ENCODE results near the gene GFPT1. TPM values are rescaled to one million over a fixed set of nuclear protein-coding genes. Genes with fewer than 3 reads are reported as not detected.

The GFPT1 gene
- total and polyA plus RNA-seq, 9 of the 15 experiments (the other 6 are each of a cell fraction or from before 2014, with no cell fraction given) = 6.6 to 38.3 (median 15.9) TPM

GRCh38 chr2:69381337-69381737 lies 5.7 kb downstream of the GFPT1 start (continued):
- TF ChIP-seq PBX2 (CRISPR knock-in tag; IDR thresholded peaks at IDR 0.05; ENCODE audit: low read depth) (no peak), PBX2 (tag; conservative IDR thresholded peaks at IDR 0.05; ENCODE audit: low read depth) (peak; percentile 21; the same call in 1 of the 2 replicates), MAFF (IDR thresholded peaks at IDR 0.05; ENCODE audit: low read length) (peak; percentile 72), LCOR (CRISPR knock-in tag; IDR thresholded peaks at IDR 0.05) (peak; percentile 28; the same call in 1 of the 2 replicates), NCOR1 (IDR thresholded peaks at IDR 0.05) (0 out of 2 replicates have a peak, but pooled peaks have one; percentile 9), HDAC2 (IDR thresholded peaks at IDR 0.05) (no peak)

GRCh38 chr2:69380072-69380917 lies 6.7 kb downstream of the GFPT1 start:
- H3K79me2 ChIP-seq (ENCODE audit: control insufficient read depth, insufficient read depth, low read length) = peaks cover 97% of the 10 kb centered on the region
- WGBS (ENCODE audit: insufficient coverage, low coverage, missing lambda C conversion rate) = 85% methylated on average over 12 of the region's 12 CpGs
- in situ Hi-C loops (cut with MboI) (no loop called here), intact Hi-C loops (cut with micrococcal nuclease) (no loop called here)
- no peaks in the 10 kb centered on the region for H3K9me1 ChIP-seq (ENCODE audit: control insufficient read depth, insufficient read depth, low read length)
- FAIRE-seq (no peak), ATAC-seq (no peak), DNase-seq (ENCODE audit: extremely low read depth in 1 of 4, low spot score in 3 of 4) (no peak)
- peaks cover 19% of the 10 kb centered on the region; the same call in 1 of the 2 replicates for H4K20me1 ChIP-seq (replicated peaks; ENCODE audit: control insufficient read depth, insufficient read depth, low read length)
- ChIA-PET CTCF (ENCODE audit: low intra/inter-chr PET ratio) (no interaction called here), POLR2A (interaction anchor here (0.7 to 2.4 kb wide), 7 partner anchors 10 to 441 kb away, joined by 3 to 12 read pairs (median 4); partner anchors contain the start of gene NFU1)
- H3K36me3 ChIP-seq (ENCODE audit: control insufficient read depth, insufficient read depth, low read length) = peaks cover 7% of the 10 kb centered on the region; the same call in 2 of the 3 replicates
- peak overlapping the region; percentile 80; the same call in 2 of the 3 replicates for H3K27ac ChIP-seq (ENCODE audit: extremely low read depth, low read depth, low read length)
- no peaks in the 10 kb centered on the region for H3K27me3 ChIP-seq (ENCODE audit: control insufficient read depth in 2 of 2, insufficient read depth in 2 of 2, low read length in 2 of 2)
- H2AFZ ChIP-seq (ENCODE audit: low read depth, low read length) = no peak overlapping the region
- H3K9me3 ChIP-seq (replicated peaks; ENCODE audit: control insufficient read depth, insufficient read depth, low read depth, low read length) = no peaks in the 10 kb centered on the region
- peaks cover 15 to 26% of the 10 kb centered on the region in 2 experiments; a peak in 4 of 5 replicates for H3K4me1 ChIP-seq (replicated peaks in 1 of 2; ENCODE audit: control insufficient read depth in 2 of 2, insufficient read depth in 2 of 2, low read length in 2 of 2)
- H3K4me2 ChIP-seq (ENCODE audit: insufficient read depth, low read length) = peak overlapping the region; percentile 20
- no TSS peak for BruUV-seq (replicated peaks)
- H3K9ac ChIP-seq (ENCODE audit: insufficient read depth in 1 of 2, low read depth in 2 of 2, low read length in 2 of 2) = no peak overlapping the region
- TF ChIP-seq ATF3 (IDR thresholded peaks at IDR 0.05) = peak; percentile 38; the same call in 1 of the 2 replicates
- no peak for TF ChIP-seq ATF3 (CRISPR knock-in tag; conservative IDR thresholded peaks at IDR 0.05)
- 0 out of 2 replicates have a peak, but pooled peaks have one; percentile 2 for TF ChIP-seq POLR2A (conservative IDR thresholded peaks at IDR 0.05)
- no peak for TF ChIP-seq LARP7 (IDR thresholded peaks at IDR 0.05)
- no peak for TF ChIP-seq CEBPG (CRISPR knock-in tag; IDR thresholded peaks at IDR 0.05)
- peak in 1 of 2 experiments; percentile 63; a peak in 2 of 4 replicates for TF ChIP-seq CEBPG (tag; conservative IDR thresholded peaks at IDR 0.05 in 1 of 2, IDR thresholded peaks at IDR 0.05 in 1 of 2)
- TF ChIP-seq ZNF121 (CRISPR knock-in tag; conservative IDR thresholded peaks at IDR 0.05) = 0 out of 2 replicates have a peak, but pooled peaks have one; percentile 16
- no peak overlapping the region for H3K4me3 ChIP-seq
